HEK293T (cell line): ENCODE results near the gene SSUH2.

ENCODE experiments used
- CTCF ChIA-PET: fragments of 350-600 bp; formaldehyde crosslinking; extraction: SDS; loops from one replicate; lab custom pipeline; 2021; ENCODE audit warnings: antibody characterized with exemption, inconsistent platforms; lab: Yijun Ruan, JAX
- POLR2A ChIA-PET: fragments of 350-600 bp; formaldehyde crosslinking; extraction: SDS; loops from one replicate; lab custom pipeline; 2020; ENCODE audit warnings: antibody characterized with exemption, inconsistent platforms; lab: Yijun Ruan, JAX
- DNase-seq: peaks from one replicate; pipeline ENCODE4 v3.0.0; 2012; ENCODE audit warnings: mixed read lengths; ENCODE audit errors: extremely low spot score
- ARNT ChIP-seq: fragments of 450-650 bp; IDR thresholded peaks from 2 replicates; pipeline ENCODE4 v1.6.1; 2017; ENCODE audit warnings: mild to moderate bottlenecking
- BHLHE40 ChIP-seq: fragments of 450-650 bp; IDR thresholded peaks from 2 replicates; pipeline ENCODE4 v1.6.1; 2016; ENCODE audit warnings: mild to moderate bottlenecking, moderate library complexity, borderline replicate concordance
- CTBP1 ChIP-seq: fragments of 450-650 bp; IDR thresholded peaks from 2 replicates; pipeline ENCODE4 v1.6.1; 2016; ENCODE audit warnings: borderline replicate concordance
- ELF4 ChIP-seq: fragments of 450-650 bp; IDR thresholded peaks from 2 replicates; pipeline ENCODE4 v1.6.1; 2017; ENCODE audit warnings: antibody characterized with exemption
- FOXA1 ChIP-seq: fragments of 450-650 bp; IDR thresholded peaks from 2 replicates; pipeline ENCODE4 v1.6.1; 2016; ENCODE audit warnings: mild to moderate bottlenecking
- FOXK2 ChIP-seq: fragments of 450-650 bp; IDR thresholded peaks from 2 replicates; pipeline ENCODE4 v1.6.1; 2016; ENCODE audit warnings: mild to moderate bottlenecking
- FOXM1 ChIP-seq: fragments of 450-650 bp; IDR thresholded peaks from 2 replicates; pipeline ENCODE4 v1.6.1; 2017; ENCODE audit warnings: mild to moderate bottlenecking, borderline replicate concordance
- HDGF ChIP-seq: fragments of 450-650 bp; IDR thresholded peaks from 2 replicates; pipeline ENCODE4 v1.6.1; 2017; ENCODE audit warnings: antibody characterized with exemption, borderline replicate concordance
- L3MBTL2 ChIP-seq: fragments of 450-650 bp; conservative IDR thresholded peaks from 2 replicates; pipeline ENCODE4 v1.6.1; 2016; ENCODE audit warnings: mild to moderate bottlenecking
- LEF1 ChIP-seq: fragments of 450-650 bp; IDR thresholded peaks from 2 replicates; pipeline ENCODE4 v1.6.1; 2017; ENCODE audit warnings: mild to moderate bottlenecking, borderline replicate concordance
- NFRKB ChIP-seq: fragments of 450-650 bp; IDR thresholded peaks from 2 replicates; pipeline ENCODE4 v1.6.1; 2016; ENCODE audit warnings: mild to moderate bottlenecking, moderate library complexity
- PKNOX1 ChIP-seq: fragments of 450-650 bp; IDR thresholded peaks from 2 replicates; pipeline ENCODE4 v1.6.1; 2016
- SP1 ChIP-seq: fragments of 450-650 bp; IDR thresholded peaks from 2 replicates; pipeline ENCODE4 v1.6.1; 2017
- SUZ12 ChIP-seq: fragments of 450-650 bp; IDR thresholded peaks from 2 replicates; pipeline ENCODE4 v1.6.1; 2016; ENCODE audit warnings: mild to moderate bottlenecking
- TARDBP ChIP-seq: fragments of 450-650 bp; IDR thresholded peaks from 2 replicates; pipeline ENCODE4 v1.6.1; 2016
- ZNF384 ChIP-seq: fragments of 450-650 bp; IDR thresholded peaks from 2 replicates; pipeline ENCODE4 v1.6.1; 2016

SSUH2 gene

GRCh38 chr3:8652324-8652987 is 7.9 kb upstream of the SSUH2 start:
- DNase-seq = no peak
- TF ChIP-seq PKNOX1 (no peak), SP1 (no peak), TARDBP (no peak), ZNF384 (no peak), FOXA1 (no peak), HDGF (no peak), ELF4 (no peak), BHLHE40 (no peak), FOXM1 (no peak), LEF1 (no peak), FOXK2 (no peak), CTBP1 (no peak), ARNT (no peak), NFRKB (no peak), L3MBTL2 (no peak)
- POLR2A ChIA-PET = no interaction called here
- CTCF ChIA-PET = no interaction called here

DNA sequence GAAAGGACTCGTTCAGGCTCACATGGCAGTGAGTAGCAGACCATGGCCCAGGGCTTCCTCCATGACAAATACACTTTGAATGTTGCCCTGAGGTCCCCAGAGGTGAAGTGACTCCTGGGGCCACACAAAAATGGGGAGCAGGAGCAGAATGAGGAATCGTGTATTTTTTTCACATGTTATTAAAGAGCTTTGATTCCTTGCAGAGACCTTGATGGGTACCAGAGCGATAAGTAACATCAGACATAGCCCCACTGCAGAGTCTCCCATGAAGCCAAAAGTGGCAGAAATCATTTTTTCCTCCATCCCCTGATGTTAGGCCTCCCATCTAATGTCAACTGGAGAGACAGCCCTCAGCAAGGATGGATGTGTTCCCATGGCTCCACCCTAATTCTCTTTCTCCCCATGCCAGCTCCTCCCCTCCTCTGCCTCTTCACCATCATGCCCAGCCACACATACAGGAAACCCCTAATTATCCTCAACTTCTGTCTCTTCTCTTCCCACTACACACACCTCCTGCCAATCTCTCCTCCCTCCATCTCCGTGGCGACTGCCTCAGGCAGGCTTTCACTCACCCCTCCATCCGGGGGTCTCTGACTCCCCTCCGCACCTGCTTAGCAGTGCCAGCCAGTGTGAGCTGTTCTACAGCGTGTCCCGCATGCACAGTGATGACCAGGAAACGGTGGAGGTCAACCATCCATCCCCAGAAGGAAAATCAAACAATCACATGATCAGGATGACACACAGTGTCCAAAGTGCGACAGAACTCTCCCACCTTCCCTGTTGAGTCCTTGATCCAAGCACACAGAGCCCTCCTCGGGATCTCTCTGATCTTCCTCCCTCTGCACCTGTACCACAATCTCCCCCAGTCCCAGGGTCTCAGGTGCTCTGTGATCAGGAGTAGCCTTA is 7.1 kb upstream of the SSUH2 start:
- TF ChIP-seq SUZ12 (no peak), SP1 (no peak), LEF1 (no peak), FOXM1 (no peak)
- no peak for DNase-seq
- POLR2A ChIA-PET = no interaction called here
- CTCF ChIA-PET = no interaction called here

DNA sequence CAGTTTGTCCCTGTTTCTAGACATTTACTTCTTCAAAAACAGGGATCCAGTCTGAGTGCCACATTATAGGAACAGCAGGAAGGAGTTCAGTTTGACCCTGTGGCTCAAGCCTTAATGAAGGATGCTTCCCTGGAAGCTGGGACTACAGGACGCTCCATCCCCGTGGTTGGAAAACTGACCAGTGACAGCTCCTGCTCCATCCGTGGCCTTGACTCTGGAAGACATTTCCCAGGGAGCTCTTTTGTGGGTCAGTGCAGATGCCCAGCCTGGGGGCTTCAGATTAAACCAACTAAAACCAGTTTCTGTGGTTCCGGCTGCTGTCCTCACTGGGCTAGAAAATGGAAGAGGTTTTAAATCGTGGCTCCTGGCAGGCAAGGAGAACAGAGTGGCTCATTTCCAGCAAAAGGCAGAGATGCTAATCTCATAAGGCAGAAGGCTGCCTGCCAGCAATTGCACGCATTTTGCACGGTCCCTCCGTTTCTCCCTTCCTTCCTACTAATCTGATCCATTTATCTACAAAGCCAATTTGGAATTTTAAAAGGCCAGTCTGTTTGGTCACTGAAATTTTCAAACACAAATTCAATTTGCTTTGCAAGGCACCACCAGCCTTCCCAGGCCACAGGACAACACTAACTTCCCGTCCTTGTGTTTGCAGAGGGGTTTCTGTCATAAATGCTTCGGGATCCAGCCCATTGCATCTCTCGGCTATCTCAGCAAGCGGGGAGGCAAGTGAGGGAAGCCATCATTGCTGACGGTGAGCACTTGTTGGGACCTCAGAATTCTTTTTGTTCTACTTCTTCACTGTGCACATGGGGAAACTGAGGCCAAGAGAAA is 6.2 kb upstream of the SSUH2 start:
- no peak for TF ChIP-seq SUZ12
- no peak for TF ChIP-seq TARDBP
- no peak for TF ChIP-seq BHLHE40
- TF ChIP-seq PKNOX1 = no peak
- no peak for TF ChIP-seq FOXA1
- no peak for TF ChIP-seq FOXK2
- no peak for TF ChIP-seq FOXM1
- TF ChIP-seq HDGF = no peak
- no peak for TF ChIP-seq NFRKB
- no peak for TF ChIP-seq LEF1
- TF ChIP-seq SP1 = no peak
- no peak for TF ChIP-seq L3MBTL2
- TF ChIP-seq ZNF384 = no peak
- no peak for TF ChIP-seq ELF4
- ChIA-PET CTCF (no interaction called here), POLR2A (no interaction called here)
- DNase-seq = no peak

GRCh38 chr3:8649757-8650156 is 5.2 kb upstream of the SSUH2 start:
- ChIA-PET CTCF (no interaction called here), POLR2A (no interaction called here)
- no peak for DNase-seq
- TF ChIP-seq SP1 (no peak), HDGF (no peak), ELF4 (no peak), FOXA1 (no peak), ZNF384 (no peak), PKNOX1 (no peak), FOXM1 (no peak), CTBP1 (no peak), LEF1 (no peak), NFRKB (no peak)

GRCh38 chr3:8648909-8649741 is 4.5 kb upstream of the SSUH2 start:
- ChIA-PET CTCF (no interaction called here), POLR2A (no interaction called here)
- no peak for DNase-seq
- TF ChIP-seq HDGF (no peak), BHLHE40 (no peak)
